GM23338 (cell line): Measurements from ENCODE around the gene OCIAD2.

Experiments used
- EZH2phosphoT487 ChIP-seq: fragments of 200-600 bp; sonication (generic); IDR thresholded peaks from one replicate; pipeline ENCODE4 v1.8.1; 2018; ENCODE audit warnings: antibody characterized with exemption; ENCODE audit not compliant: unreplicated experiment
- TF ChIP-seq, protein P1 (sequence below), 2 experiments: fragments of 200-600 bp in 1 of 2; sonication (generic) in 1 of 2; conservative IDR thresholded peaks; 2 replicates each; pipeline versions ENCODE4 v1.5.1 to v1.6.1; 2016 to 2017; ENCODE audit warnings: antibody characterized with exemption in 2 of 2, low read depth in 2 of 2, mild to moderate bottlenecking in 2 of 2, moderate library complexity in 1 of 2

DNA sequence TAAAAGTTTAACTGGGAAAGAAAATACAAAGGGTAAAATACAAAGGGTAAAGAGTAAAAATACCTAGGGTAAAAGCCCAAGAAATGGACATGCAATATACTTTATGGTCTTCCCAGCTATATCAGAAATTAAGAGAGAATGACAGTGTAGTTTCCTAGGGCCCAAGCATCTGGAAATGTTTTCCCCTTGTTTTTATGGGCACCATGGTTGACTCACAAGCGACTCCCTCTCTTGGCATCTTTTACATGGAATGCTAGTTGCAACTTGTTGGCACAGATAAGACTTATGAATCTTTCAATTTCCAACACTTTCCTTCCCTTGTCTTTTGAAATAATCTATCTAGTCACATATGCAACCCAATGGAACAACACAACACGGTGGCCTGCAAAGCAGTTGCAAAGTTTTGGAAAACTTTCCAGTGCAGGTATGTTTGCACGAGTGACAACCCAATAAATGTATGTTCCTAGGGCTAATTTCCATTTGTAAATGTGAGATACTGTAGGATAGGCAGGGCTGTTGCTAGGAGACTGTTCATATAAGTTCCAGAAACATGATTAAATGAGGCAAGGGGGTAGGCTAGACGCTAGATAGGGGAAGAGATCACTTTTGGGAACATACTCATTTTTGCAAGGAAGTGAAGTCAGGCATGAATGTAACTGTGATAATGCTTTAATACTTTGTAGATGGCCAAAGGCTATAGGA, 43.1 kb upstream of the OCIAD2 start:
- TF ChIP-seq, protein P1, sequence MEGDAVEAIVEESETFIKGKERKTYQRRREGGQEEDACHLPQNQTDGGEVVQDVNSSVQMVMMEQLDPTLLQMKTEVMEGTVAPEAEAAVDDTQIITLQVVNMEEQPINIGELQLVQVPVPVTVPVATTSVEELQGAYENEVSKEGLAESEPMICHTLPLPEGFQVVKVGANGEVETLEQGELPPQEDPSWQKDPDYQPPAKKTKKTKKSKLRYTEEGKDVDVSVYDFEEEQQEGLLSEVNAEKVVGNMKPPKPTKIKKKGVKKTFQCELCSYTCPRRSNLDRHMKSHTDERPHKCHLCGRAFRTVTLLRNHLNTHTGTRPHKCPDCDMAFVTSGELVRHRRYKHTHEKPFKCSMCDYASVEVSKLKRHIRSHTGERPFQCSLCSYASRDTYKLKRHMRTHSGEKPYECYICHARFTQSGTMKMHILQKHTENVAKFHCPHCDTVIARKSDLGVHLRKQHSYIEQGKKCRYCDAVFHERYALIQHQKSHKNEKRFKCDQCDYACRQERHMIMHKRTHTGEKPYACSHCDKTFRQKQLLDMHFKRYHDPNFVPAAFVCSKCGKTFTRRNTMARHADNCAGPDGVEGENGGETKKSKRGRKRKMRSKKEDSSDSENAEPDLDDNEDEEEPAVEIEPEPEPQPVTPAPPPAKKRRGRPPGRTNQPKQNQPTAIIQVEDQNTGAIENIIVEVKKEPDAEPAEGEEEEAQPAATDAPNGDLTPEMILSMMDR (conservative IDR thresholded peaks at IDR 0.05; ENCODE audit: low read depth in 2 of 2), result no peak
- no peak for TF ChIP-seq EZH2phosphoT487
